Ovary (tissue), 3 donors: Measurements from ENCODE around the gene RC3H1.

ENCODE experiments used
- CTCF ChIP-seq, 3 donors: fragments of 450-650 bp in 2 of 3; fragments of 200-600 bp in 1 of 3; IDR thresholded peaks; one replicate each; pipeline versions ENCODE4 v1.5.1 to v1.8.0; 2016 to 2022; ENCODE audit warnings: antibody characterized with exemption in 3 of 3, mild to moderate bottlenecking in 1 of 3
- EP300 ChIP-seq: sonication (generic); formaldehyde crosslinking; IDR thresholded peaks from one replicate; pipeline ENCODE4 v1.6.1; 2017; ENCODE audit warnings: antibody characterized with exemption
- POLR2A ChIP-seq: fragments of 450-650 bp; IDR thresholded peaks from one replicate; pipeline ENCODE4 v1.6.1; 2017; ENCODE audit warnings: antibody characterized with exemption, mild to moderate bottlenecking, moderate library complexity
- donor health status: DM: no; HTN: no; CAD: no.

GRCh38 chr1:174036204-174036603 is 14.0 kb upstream of the RC3H1 start:
- TF ChIP-seq CTCF (IDR thresholded peaks at IDR 0.05) (no peak), EP300 (no peak), POLR2A (no peak)
